Measurements from ENCODE around the gene ARRDC3.

ARRDC3 gene

DNA sequence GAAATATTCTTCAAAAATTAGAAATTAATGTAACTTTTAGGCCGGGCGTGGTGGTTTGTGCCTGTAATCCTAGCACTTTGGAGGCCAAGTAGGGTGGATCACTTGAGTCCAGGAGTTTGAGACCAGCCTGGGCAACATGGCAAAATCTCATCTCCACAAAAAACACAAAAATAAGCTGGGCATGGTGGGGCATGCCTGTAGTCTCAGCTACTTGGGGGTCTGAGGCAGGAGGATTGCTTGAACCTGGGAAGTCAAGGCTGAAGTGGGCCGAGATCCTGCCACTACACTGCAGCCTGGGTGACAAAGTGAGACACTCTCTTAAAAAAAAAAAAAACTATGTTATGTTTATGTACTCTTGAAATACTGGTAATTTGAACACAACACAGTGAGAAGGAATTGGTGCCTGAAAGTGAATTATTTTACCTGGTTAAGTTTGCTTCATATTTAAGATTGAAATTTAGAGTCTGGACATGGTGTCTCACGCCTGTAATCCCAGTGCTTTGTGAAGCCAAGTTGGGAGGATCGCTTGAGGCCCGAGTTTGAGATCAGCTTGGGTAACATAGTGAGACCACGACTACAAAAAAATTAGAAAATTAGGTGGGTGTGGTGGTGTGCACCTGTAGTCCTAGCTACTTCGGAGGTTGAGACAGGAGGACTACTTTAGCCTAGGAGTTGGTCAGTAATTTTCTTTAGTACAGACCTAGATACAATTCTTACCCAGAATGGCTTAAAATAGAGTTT is 15.0 kb downstream of the ARRDC3 start:
- peak overlapping the region in 1 of 3 experiments; percentile 23 for H3K27ac Mint-ChIP-seq
- no peak overlapping the region for H3K4me3 Mint-ChIP-seq
- no peaks in the 10 kb centered on the region for H3K9me3 Mint-ChIP-seq
- H3K4me1 Mint-ChIP-seq = peaks cover 5% of the 10 kb centered on the region
- H3K27me3 Mint-ChIP-seq (ENCODE audit: low read depth) = no peaks in the 10 kb centered on the region
- peaks cover 59% of the 10 kb centered on the region for H3K36me3 Mint-ChIP-seq (ENCODE audit: low read depth)
- TF ChIP-seq, protein P1, sequence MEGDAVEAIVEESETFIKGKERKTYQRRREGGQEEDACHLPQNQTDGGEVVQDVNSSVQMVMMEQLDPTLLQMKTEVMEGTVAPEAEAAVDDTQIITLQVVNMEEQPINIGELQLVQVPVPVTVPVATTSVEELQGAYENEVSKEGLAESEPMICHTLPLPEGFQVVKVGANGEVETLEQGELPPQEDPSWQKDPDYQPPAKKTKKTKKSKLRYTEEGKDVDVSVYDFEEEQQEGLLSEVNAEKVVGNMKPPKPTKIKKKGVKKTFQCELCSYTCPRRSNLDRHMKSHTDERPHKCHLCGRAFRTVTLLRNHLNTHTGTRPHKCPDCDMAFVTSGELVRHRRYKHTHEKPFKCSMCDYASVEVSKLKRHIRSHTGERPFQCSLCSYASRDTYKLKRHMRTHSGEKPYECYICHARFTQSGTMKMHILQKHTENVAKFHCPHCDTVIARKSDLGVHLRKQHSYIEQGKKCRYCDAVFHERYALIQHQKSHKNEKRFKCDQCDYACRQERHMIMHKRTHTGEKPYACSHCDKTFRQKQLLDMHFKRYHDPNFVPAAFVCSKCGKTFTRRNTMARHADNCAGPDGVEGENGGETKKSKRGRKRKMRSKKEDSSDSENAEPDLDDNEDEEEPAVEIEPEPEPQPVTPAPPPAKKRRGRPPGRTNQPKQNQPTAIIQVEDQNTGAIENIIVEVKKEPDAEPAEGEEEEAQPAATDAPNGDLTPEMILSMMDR (IDR thresholded peaks at IDR 0.05; ENCODE audit: unreplicated experiment in 3 of 3) = no peak

DNA sequence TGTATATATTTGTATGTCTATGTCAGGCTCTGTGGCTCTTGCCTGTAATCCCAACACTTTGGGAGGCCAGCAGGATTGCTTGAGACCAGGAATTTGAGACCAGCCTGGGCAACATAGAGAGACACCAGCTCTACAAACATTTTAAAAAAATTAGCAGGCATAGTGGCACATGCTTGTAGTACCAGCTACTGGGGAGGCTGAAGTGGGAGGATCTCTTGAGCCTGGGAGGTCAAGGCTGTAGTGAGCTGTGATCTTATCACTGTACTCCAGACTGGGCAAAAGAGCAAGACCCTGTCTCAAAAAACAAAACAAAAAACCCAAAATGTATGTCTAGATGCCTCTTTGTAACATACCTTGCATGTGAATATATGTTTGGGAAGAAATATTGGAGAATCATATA is 15.8 kb downstream of the ARRDC3 start:
- Mint-ChIP-seq H3K9me3 (no peaks in the 10 kb centered on the region), H3K36me3 (ENCODE audit: low read depth) (peaks cover 53% of the 10 kb centered on the region), H3K4me1 (no peaks in the 10 kb centered on the region), H3K27ac (no peak overlapping the region), H3K4me3 (no peak overlapping the region), H3K27me3 (ENCODE audit: low read depth) (no peaks in the 10 kb centered on the region)
- TF ChIP-seq, protein P1 (IDR thresholded peaks at IDR 0.05; ENCODE audit: unreplicated experiment in 3 of 3) = no peak

DNA sequence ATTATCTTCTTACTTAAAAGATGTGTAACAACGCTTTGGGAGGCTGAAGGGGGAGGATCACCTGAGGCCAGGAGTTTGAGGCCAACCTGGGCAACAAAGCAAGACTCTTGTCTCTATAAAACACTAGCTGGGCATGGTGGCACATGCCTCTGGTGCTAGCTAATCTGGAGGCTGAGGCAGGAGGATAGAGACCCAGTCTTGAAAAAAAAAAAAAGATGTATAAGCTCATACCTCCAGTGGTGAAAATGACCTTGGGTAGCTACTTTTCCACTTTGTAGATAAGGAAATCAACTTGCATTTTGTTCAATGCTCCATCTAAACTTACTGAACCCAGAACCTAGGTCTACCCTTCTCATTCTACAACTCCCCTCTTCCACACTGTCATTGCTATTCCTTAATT is 16.6 kb downstream of the ARRDC3 start:
- Mint-ChIP-seq H3K36me3 (ENCODE audit: low read depth) (peaks cover 46% of the 10 kb centered on the region), H3K27ac (no peak overlapping the region), H3K4me3 (no peak overlapping the region), H3K9me3 (no peaks in the 10 kb centered on the region), H3K27me3 (ENCODE audit: low read depth) (no peaks in the 10 kb centered on the region), H3K4me1 (no peaks in the 10 kb centered on the region)
- TF ChIP-seq, protein P1 (IDR thresholded peaks at IDR 0.05; ENCODE audit: unreplicated experiment in 3 of 3) = no peak

DNA sequence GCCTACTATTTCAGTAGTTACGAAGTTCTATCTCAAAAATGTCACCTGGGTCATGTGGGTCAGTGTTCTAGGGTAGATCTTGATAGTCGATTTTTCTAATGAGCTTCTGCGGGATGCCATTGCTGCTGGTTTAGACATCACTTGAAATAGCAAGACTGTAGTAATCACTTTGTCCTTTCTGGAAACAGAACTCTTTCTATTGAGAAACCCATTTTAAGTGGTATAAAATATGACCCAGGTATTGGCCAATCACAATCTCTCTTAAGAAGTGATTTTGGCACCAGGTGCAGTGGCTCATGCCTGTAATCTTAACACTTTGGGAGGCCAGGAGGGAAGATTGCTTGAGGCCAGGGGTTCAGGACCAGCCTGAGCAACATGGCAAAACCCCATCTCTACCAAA is 17.6 kb downstream of the ARRDC3 start:
- Mint-ChIP-seq H3K36me3 (ENCODE audit: low read depth) (peaks cover 39% of the 10 kb centered on the region), H3K9me3 (peaks cover 4% of the 10 kb centered on the region), H3K4me1 (no peaks in the 10 kb centered on the region), H3K27ac (no peak overlapping the region), H3K27me3 (ENCODE audit: low read depth) (no peaks in the 10 kb centered on the region), H3K4me3 (no peak overlapping the region)
- TF ChIP-seq, protein P1 (IDR thresholded peaks at IDR 0.05; ENCODE audit: unreplicated experiment in 3 of 3) = no peak

DNA sequence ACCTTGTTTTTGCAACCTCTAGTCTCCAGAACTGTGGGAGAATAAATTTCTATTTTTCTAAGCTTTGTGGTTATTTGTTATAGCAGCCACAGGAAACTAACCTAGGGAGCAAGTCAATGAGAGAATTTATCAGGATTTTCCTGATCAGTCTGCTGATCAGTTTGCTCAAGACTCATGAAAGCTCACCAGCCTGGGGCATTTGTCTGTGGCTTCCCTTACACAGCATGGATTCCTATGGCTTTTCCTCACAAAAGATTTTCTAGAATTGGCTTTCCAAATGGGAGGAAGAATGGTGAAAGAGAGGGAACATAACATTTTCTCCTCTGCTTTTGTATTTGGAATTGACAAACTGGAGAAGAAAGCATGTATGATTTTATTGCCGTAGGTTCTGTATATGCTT is 20.2 kb downstream of the ARRDC3 start:
- Mint-ChIP-seq H3K4me3 (no peak overlapping the region), H3K4me1 (no peaks in the 10 kb centered on the region), H3K9me3 (peaks cover 4% of the 10 kb centered on the region), H3K36me3 (ENCODE audit: low read depth) (peaks cover 18% of the 10 kb centered on the region), H3K27me3 (ENCODE audit: low read depth) (no peaks in the 10 kb centered on the region), H3K27ac (no peak overlapping the region)
- TF ChIP-seq, protein P1 (IDR thresholded peaks at IDR 0.05; ENCODE audit: unreplicated experiment in 3 of 3) = no peak

DNA sequence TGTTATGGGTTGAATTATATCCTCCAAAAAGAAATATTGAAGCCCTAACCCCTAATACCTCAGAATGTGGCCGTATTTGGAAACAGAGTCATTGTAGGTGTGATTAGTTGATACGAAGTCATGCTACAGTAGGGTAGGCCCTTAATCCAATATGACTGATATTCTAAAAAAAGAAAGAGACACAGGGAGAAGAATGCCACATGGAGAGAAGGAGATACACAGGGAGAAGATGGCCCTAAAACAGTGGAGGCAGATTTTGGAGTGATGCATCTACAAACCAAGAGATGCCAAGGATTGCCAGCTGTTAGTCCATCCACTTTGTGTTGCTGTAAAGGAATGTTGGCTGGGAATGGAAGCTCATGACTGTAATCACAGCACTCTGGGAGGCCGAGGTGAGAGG is 21.3 kb downstream of the ARRDC3 start:
- TF ChIP-seq, protein P1 (IDR thresholded peaks at IDR 0.05; ENCODE audit: unreplicated experiment in 3 of 3) = no peak
- Mint-ChIP-seq H3K9me3 (peaks cover 4% of the 10 kb centered on the region), H3K4me1 (peaks cover 7% of the 10 kb centered on the region), H3K27ac (no peak overlapping the region), H3K36me3 (ENCODE audit: low read depth) (peaks cover 11% of the 10 kb centered on the region), H3K27me3 (ENCODE audit: low read depth) (no peaks in the 10 kb centered on the region), H3K4me3 (no peak overlapping the region)
